ENCODE data around the gene PARP11.

Gene PARP11

GRCh38 chr12:3820122-3820521 is 53.1 kb downstream of the PARP11 start:
- no peak for DNase-seq

GRCh38 chr12:3816266-3816665 is 56.9 kb downstream of the PARP11 start:
- DNase-seq, result no peak

- no peak for DNase-seq
These were observed 58.0 kb downstream of the PARP11 start for GRCh38 chr12:3815094-3815766.

- DNase-seq, result no peak
These were observed 62.7 kb downstream of the PARP11 start for GRCh38 chr12:3810540-3810939.

- no peak for DNase-seq
These were observed 63.2 kb downstream of the PARP11 start for GRCh38 chr12:3810016-3810370.

- no peak for DNase-seq
These were observed 63.7 kb downstream of the PARP11 start for GRCh38 chr12:3809357-3810015.

- no peak for DNase-seq
These were observed 68.1 kb downstream of the PARP11 start for GRCh38 chr12:3805077-3805476.

- DNase-seq, result peak; percentile 89
These were observed 69.2 kb downstream of the PARP11 start for GRCh38 chr12:3803865-3804472.

- DNase-seq, result no peak
These were observed 70.5 kb downstream of the PARP11 start for GRCh38 chr12:3802721-3803120.

GRCh38 chr12:3797531-3798048 is 75.6 kb downstream of the PARP11 start:
- peak; percentile 25 for DNase-seq

- no peak for DNase-seq
These were observed 77.6 kb downstream of the PARP11 start for GRCh38 chr12:3795492-3796133.

- peak; percentile 6 for DNase-seq
These were observed 78.1 kb downstream of the PARP11 start for GRCh38 chr12:3795066-3795465.

GRCh38 chr12:3792623-3793288 is 80.4 kb downstream of the PARP11 start:
- no peak for DNase-seq

GRCh38 chr12:3791256-3791874 is 81.8 kb downstream of the PARP11 start:
- DNase-seq, result no peak

GRCh38 chr12:3790642-3791041 is 82.6 kb downstream of the PARP11 start:
- no peak for DNase-seq

- DNase-seq, result no peak
These were observed 83.4 kb downstream of the PARP11 start for GRCh38 chr12:3789838-3790237.

- peak; percentile 69 for DNase-seq
These were observed 95.9 kb downstream of the PARP11 start for GRCh38 chr12:3777206-3777809.

GRCh38 chr12:3775385-3776035 is 97.7 kb downstream of the PARP11 start:
- no peak for DNase-seq

- DNase-seq, result no peak
These were observed 100.8 kb downstream of the PARP11 start for GRCh38 chr12:3772380-3772779.

GRCh38 chr12:3771853-3772252 is 101.3 kb downstream of the PARP11 start:
- DNase-seq, result no peak

- DNase-seq, result no peak
These were observed 102.3 kb downstream of the PARP11 start for GRCh38 chr12:3770891-3771290.

Measured in hematopoietic multipotent progenitor cell treated with erythropoietin and hydrocortisone succinate and interleukin-3 and kit ligand, for 6 days (in vitro differentiated cells).